GM18511 (cell line): Measurements from ENCODE around the gene PPOX.

Experiments
- ATAC-seq: cut with Tn5 transposase; IDR thresholded peaks from one replicate; pipeline ENCODE4 v1.9.1; 2021; ENCODE audit warnings: mild to moderate bottlenecking, moderate library complexity; ENCODE audit not compliant: unreplicated experiment

Gene PPOX

GRCh38 chr1:161153176-161153575 lies 13.1 kb upstream of the PPOX start:
- ATAC-seq = peak; percentile 13

- ATAC-seq = peak; percentile 92
Measured at GRCh38 chr1:161153682-161154337, 12.4 kb upstream of the PPOX start, which contains the start of gene UFC1. Gene UFC1 (plus strand): TSS chr1:161153978. CDS start chr1:161153998, 20 bp downstream.

GRCh38 chr1:161157867-161158266 lies 8.4 kb upstream of the PPOX start:
- ATAC-seq = no peak

- ATAC-seq = no peak
Measured at GRCh38 chr1:161158316-161159010, 7.8 kb upstream of the PPOX start.

- peak; percentile 92 for ATAC-seq
Measured at GRCh38 chr1:161159087-161159912, 6.9 kb upstream of the PPOX start, which contains the start of gene USP21. Gene USP21 (plus strand): TSS chr1:161159500. CDS start chr1:161160641, 1,141 bp downstream.

GRCh38 chr1:161159913-161160243 lies 6.3 kb upstream of the PPOX start:
- no peak for ATAC-seq

- ATAC-seq = no peak
Measured at GRCh38 chr1:161160671-161161145, 5.5 kb upstream of the PPOX start.

- no peak for ATAC-seq
Measured at GRCh38 chr1:161161652-161162051, 4.6 kb upstream of the PPOX start.

- no peak for ATAC-seq
Measured at GRCh38 chr1:161162052-161162451, 4.2 kb upstream of the PPOX start.

- ATAC-seq = no peak
Measured at GRCh38 chr1:161162806-161163205, 3.4 kb upstream of the PPOX start.

GRCh38 chr1:161163793-161164192 lies 2.4 kb upstream of the PPOX start:
- no peak for ATAC-seq

GRCh38 chr1:161164901-161165610 lies 1.2 kb upstream of the PPOX start:
- no peak for ATAC-seq

- ATAC-seq = no peak
Measured at GRCh38 chr1:161166669-161167548, 683 bp downstream of the PPOX start.

- ATAC-seq = no peak
Measured at GRCh38 chr1:161168906-161169305, 2.7 kb downstream of the PPOX start.

GRCh38 chr1:161171191-161171590 lies 5.0 kb downstream of the PPOX start:
- no peak for ATAC-seq

GRCh38 chr1:161171696-161172095 lies 5.5 kb downstream of the PPOX start:
- ATAC-seq = no peak

- ATAC-seq = no peak
Measured at GRCh38 chr1:161172349-161172748, 6.1 kb downstream of the PPOX start.

GRCh38 chr1:161172776-161173376 lies 6.7 kb downstream of the PPOX start:
- ATAC-seq = no peak

GRCh38 chr1:161173711-161174110 lies 7.5 kb downstream of the PPOX start:
- no peak for ATAC-seq
